Fibroblast of mammary gland (primary cell): ENCODE data around the gene MS4A7.

ENCODE experiments used
- DNase-seq: peaks from one replicate; pipeline ENCODE4 v3.0.0-alpha.2; 2010; ENCODE audit warnings: low read depth
- H3K4me3 ChIP-seq: 2 replicates; pipeline ENCODE4 v1.5.1; 2011; ENCODE audit warnings: low read depth, mild to moderate bottlenecking, low read length, moderate library complexity; ENCODE audit not compliant: control insufficient read depth
- CTCF ChIP-seq: conservative IDR thresholded peaks from 2 replicates; pipeline ENCODE4 v1.5.1; 2011; ENCODE audit warnings: low read depth, low read length, inconsistent platforms; ENCODE audit not compliant: control insufficient read depth, insufficient read depth

The MS4A7 gene

GRCh38 chr11:60433401-60433800 lies 55.1 kb downstream of the MS4A7 start:
- DNase-seq = no peak
- TF ChIP-seq CTCF = no peak
- H3K4me3 ChIP-seq = no peak overlapping the region
